Activated effector memory CD4-positive, alpha-beta T cell treated with Interleukin-2 at 50 U/mL for 16 hours (primary cell): ENCODE results near the gene TBX3.

Source experiments
- DNase-seq: peaks from one replicate; pipeline ENCODE4 v3.0.0-alpha.2; 2020

TBX3 gene

GRCh38 chr12:114695305-114695592 is 11.3 kb upstream of the TBX3 start:
- DNase-seq = no peak

- no peak for DNase-seq
Observed at GRCh38 chr12:114694436-114695304, 10.7 kb upstream of the TBX3 start.

- DNase-seq = no peak
Observed at GRCh38 chr12:114693532-114693931, 9.6 kb upstream of the TBX3 start.

GRCh38 chr12:114693059-114693531 is 9.1 kb upstream of the TBX3 start:
- no peak for DNase-seq

GRCh38 chr12:114692186-114693058 is 8.4 kb upstream of the TBX3 start:
- no peak for DNase-seq

- DNase-seq = no peak
Observed at GRCh38 chr12:114691763-114692185, 7.8 kb upstream of the TBX3 start.

GRCh38 chr12:114691196-114691595 is 7.2 kb upstream of the TBX3 start:
- no peak for DNase-seq

GRCh38 chr12:114690267-114691135 is 6.5 kb upstream of the TBX3 start:
- DNase-seq = no peak

- no peak for DNase-seq
Observed at GRCh38 chr12:114689075-114689994, 5.4 kb upstream of the TBX3 start.

GRCh38 chr12:114688256-114688845 is 4.4 kb upstream of the TBX3 start:
- no peak for DNase-seq

GRCh38 chr12:114687802-114688201 is 3.8 kb upstream of the TBX3 start:
- DNase-seq = no peak

GRCh38 chr12:114686773-114687500 is 3.0 kb upstream of the TBX3 start:
- no peak for DNase-seq

- no peak for DNase-seq
Observed at GRCh38 chr12:114686426-114686772, 2.4 kb upstream of the TBX3 start.

GRCh38 chr12:114685869-114686268 is 1.9 kb upstream of the TBX3 start:
- no peak for DNase-seq

- no peak for DNase-seq
Observed at GRCh38 chr12:114685320-114685781, 1.4 kb upstream of the TBX3 start.

GRCh38 chr12:114684870-114685273 is 897 bp upstream of the TBX3 start:
- DNase-seq = no peak

GRCh38 chr12:114683709-114684097 is 272 bp downstream of the TBX3 start:
- DNase-seq = no peak

GRCh38 chr12:114682785-114683708 is 928 bp downstream of the TBX3 start:
- no peak for DNase-seq

GRCh38 chr12:114682106-114682784 is 1.7 kb downstream of the TBX3 start:
- no peak for DNase-seq
